CD4-positive, alpha-beta T cell treated with Interleukin-12 subunit alpha and Interleukin-12 subunit beta, for 1 hour (primary cell): ENCODE data around the gene GNG13.

Experiments used
- DNase-seq: peaks from one replicate; pipeline ENCODE4 v3.0.0-alpha.2; 2020

Gene GNG13

GRCh38 chr16:813204-813915 lies 12.8 kb upstream of the GNG13 start:
- peak; percentile 43 for DNase-seq

- no peak for DNase-seq
Measured at GRCh38 chr16:808085-808386, 7.5 kb upstream of the GNG13 start.

- peak; percentile 87 for DNase-seq
Measured at GRCh38 chr16:807347-808084, 7.0 kb upstream of the GNG13 start.

- no peak for DNase-seq
Measured at GRCh38 chr16:805474-805873, 4.9 kb upstream of the GNG13 start.

- DNase-seq = no peak
Measured at GRCh38 chr16:804193-805048, 3.9 kb upstream of the GNG13 start.

- DNase-seq = no peak
Measured at GRCh38 chr16:803754-804080, 3.2 kb upstream of the GNG13 start.

GRCh38 chr16:802914-803753 lies 2.6 kb upstream of the GNG13 start:
- no peak for DNase-seq

- no peak for DNase-seq
Measured at GRCh38 chr16:802461-802860, 1.9 kb upstream of the GNG13 start.

- no peak for DNase-seq
Measured at GRCh38 chr16:801584-802363, 1.2 kb upstream of the GNG13 start.

- no peak for DNase-seq
Measured at GRCh38 chr16:800834-801511, 439 bp upstream of the GNG13 start.

- DNase-seq = no peak
Measured at GRCh38 chr16:799111-799947, 1.2 kb downstream of the GNG13 start.

GRCh38 chr16:798666-799065 lies 1.9 kb downstream of the GNG13 start:
- DNase-seq = no peak

GRCh38 chr16:797686-798085 lies 2.8 kb downstream of the GNG13 start:
- DNase-seq = no peak

- no peak for DNase-seq
Measured at GRCh38 chr16:797120-797420, 3.5 kb downstream of the GNG13 start.

GRCh38 chr16:796296-797119 lies 4.0 kb downstream of the GNG13 start:
- no peak for DNase-seq

GRCh38 chr16:795580-796229 lies 4.8 kb downstream of the GNG13 start:
- DNase-seq = no peak

- no peak for DNase-seq
Measured at GRCh38 chr16:794853-795466, 5.6 kb downstream of the GNG13 start.

- DNase-seq = no peak
Measured at GRCh38 chr16:794091-794822, 6.3 kb downstream of the GNG13 start.
